Stimulated activated CD8-positive, alpha-beta memory T cell treated with anti-CD3 and anti-CD28 coated beads, Interleukin-12 subunit alpha, Interleukin-12 subunit beta, amount 100 ng/mL, for 24 hours (primary cell): ENCODE results near the gene DPF1.

Source experiments
- DNase-seq: peaks from one replicate; pipeline ENCODE4 v3.0.0-alpha.2; 2020; ENCODE audit errors: extremely low read depth

The DPF1 gene

GRCh38 chr19:38165335-38165734, 58.7 kb downstream of the DPF1 start:
- DNase-seq: no peak

DNA sequence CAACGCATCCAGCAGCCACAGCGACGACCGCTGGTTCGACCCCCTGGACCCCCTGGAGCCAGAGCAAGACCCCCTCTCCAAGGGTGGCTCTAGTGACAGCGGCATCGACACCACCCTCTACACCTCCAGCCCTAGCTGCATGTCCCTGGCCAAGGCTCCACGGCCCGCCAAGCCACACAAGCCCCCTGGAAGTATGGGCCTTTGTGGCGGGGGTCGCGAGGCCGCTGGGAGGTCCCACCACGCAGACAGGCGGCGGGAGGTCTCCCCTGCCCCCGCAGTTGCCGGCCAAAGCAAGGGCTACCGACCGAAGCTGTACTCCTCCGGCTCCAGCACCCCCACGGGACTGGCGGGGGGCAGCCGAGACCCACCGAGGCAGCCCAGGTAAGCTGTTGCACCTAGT, 59.5 kb downstream of the DPF1 start:
- DNase-seq: no peak

DNA sequence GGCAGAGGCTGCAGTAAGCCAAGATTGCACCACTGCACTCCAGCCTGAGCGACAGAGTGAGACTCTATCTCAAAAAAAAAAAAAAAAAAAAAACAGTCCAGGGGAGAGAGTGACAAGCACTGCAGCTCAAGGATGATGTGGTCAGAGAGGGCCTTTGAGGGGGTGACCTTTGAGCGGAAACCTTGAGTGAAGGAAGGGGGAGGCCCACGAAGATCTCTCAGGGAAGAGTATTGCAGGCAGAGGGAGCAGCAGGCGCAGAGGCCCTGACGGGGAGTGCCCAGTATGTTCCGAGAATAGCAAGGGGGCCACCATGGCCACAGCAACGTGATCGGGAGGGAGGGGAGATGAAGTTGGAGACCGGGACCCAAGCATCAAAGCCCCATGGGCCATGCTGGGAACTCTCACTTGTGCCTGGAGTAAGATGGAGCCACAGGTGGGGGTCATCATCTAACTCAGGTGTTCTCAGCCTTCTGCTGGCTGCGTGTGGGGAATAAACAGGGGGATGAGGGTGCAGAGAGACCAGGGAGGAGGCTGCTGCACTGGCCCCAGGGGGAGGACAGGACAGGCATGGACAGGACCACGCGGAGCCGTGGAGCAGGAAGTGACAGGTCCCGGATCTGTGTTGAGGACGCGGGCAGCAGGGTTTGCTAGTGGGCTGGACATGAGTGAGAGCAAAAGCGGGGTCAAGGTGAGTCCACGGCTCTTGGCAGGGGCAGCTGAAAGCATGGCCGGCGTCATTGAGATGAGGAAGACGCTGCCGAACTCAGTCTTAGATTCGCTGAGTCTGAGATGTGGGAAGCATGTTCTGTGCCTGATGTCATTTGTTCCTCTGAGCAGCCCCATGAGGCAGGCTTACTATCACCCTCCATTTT, 60.4 kb downstream of the DPF1 start:
- DNase-seq: no peak

GRCh38 chr19:38162632-38163031, 61.4 kb downstream of the DPF1 start:
- no peak for DNase-seq

GRCh38 chr19:38162094-38162493, 61.9 kb downstream of the DPF1 start:
- DNase-seq: no peak
